ENCODE data around the gene UGT8.
"Not testable (repeated sequence)": the region's sequence is repeated elsewhere in the genome, so short reads cannot be mapped to it uniquely, and the experiment has no call there.

The UGT8 gene

DNA sequence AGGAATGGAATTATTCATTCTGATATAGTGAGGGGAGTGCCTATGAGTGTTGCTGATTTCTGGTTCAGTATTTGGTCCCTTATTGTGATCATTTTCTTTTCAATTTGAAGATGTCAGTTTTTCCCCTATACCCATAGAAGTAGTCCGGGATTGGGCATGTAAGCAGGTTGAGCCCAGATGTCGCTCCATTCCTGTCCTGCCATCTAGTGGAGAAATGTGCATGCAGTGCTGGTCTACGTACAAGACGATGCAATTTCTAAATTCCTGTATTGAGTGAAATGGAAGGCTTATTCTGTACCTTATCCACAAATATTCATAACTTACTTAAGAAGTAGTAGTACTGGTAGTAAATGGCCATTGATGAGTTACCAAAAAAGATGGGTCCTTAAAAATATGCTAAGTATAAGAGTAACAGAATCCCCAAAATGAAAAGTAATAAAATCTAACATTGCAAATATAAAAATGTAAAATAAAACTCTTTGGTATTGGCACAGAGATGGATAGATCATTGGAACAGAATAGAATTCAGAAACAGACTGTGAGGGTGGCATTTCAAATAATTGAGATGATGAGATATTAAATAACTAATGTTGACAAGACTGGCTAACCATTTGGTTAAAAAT, 60.9 kb downstream of the UGT8 start:
- peaks cover under 1% of the 10 kb centered on the region; the same call in 1 of the 2 replicates for H3K36me3 ChIP-seq (ENCODE audit: insufficient read depth, low read length)
- TF ChIP-seq, protein P1, sequence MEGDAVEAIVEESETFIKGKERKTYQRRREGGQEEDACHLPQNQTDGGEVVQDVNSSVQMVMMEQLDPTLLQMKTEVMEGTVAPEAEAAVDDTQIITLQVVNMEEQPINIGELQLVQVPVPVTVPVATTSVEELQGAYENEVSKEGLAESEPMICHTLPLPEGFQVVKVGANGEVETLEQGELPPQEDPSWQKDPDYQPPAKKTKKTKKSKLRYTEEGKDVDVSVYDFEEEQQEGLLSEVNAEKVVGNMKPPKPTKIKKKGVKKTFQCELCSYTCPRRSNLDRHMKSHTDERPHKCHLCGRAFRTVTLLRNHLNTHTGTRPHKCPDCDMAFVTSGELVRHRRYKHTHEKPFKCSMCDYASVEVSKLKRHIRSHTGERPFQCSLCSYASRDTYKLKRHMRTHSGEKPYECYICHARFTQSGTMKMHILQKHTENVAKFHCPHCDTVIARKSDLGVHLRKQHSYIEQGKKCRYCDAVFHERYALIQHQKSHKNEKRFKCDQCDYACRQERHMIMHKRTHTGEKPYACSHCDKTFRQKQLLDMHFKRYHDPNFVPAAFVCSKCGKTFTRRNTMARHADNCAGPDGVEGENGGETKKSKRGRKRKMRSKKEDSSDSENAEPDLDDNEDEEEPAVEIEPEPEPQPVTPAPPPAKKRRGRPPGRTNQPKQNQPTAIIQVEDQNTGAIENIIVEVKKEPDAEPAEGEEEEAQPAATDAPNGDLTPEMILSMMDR (IDR thresholded peaks at IDR 0.05; ENCODE audit: low read length), result peak; percentile 95
- TF ChIP-seq EZH2 (IDR thresholded peaks at IDR 0.05; ENCODE audit: borderline replicate concordance, low read length), result no peak
- H3K9me2 ChIP-seq (ENCODE audit: low read depth, low read length), result no peaks in the 10 kb centered on the region
- H2AFZ ChIP-seq (ENCODE audit: low read length), result no peak overlapping the region
- H4K20me1 ChIP-seq (ENCODE audit: insufficient read depth, low read length), result peaks cover 2% of the 10 kb centered on the region; the same call in 1 of the 2 replicates
- H3K27ac ChIP-seq (ENCODE audit: low read depth, low read length, poor library complexity, severe bottlenecking), result no peak overlapping the region
- no peaks in the 10 kb centered on the region for H3K4me1 ChIP-seq (ENCODE audit: insufficient read depth, low read length, severe bottlenecking)
- no peaks in the 10 kb centered on the region for H3F3A ChIP-seq (ENCODE audit: insufficient read depth, low read length)
- H3K4me3 ChIP-seq (ENCODE audit: low read depth, low read length, poor library complexity, severe bottlenecking), result no peak overlapping the region
- no peak overlapping the region for H3K4me2 ChIP-seq (ENCODE audit: low read length)
- H3K27me3 ChIP-seq (ENCODE audit: insufficient read depth, low read length), result no peaks in the 10 kb centered on the region
- no peaks in the 10 kb centered on the region for H3K79me2 ChIP-seq (ENCODE audit: insufficient read depth, low read length)
- H3K9me3 ChIP-seq (ENCODE audit: low read length), result no peaks in the 10 kb centered on the region
- no peak overlapping the region for H3K9ac ChIP-seq (ENCODE audit: low read length)

DNA sequence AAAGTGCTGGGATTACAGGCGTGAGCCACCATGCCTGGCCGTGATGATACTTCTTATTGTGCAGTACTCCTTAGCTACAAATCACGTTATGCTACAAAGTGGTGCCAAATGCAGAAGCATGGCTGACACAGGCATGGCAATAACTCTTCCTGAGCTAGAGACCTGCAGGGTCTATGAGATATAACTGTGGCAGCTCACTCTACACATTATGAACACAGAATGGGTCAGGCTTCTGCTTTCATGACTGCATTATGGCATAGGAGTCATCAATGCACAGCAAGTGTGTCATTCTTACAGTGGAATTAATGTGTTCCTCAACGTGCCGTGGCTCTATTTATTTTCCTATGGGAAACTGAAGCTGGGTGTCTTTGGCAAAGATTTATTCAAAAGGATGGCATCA, 64.5 kb downstream of the UGT8 start:
- no peak for TF ChIP-seq EZH2 (IDR thresholded peaks at IDR 0.05; ENCODE audit: borderline replicate concordance, low read length)
- TF ChIP-seq, protein P1 (IDR thresholded peaks at IDR 0.05; ENCODE audit: low read length), result no peak
- no peak overlapping the region for H3K4me2 ChIP-seq (ENCODE audit: low read length)

DNA sequence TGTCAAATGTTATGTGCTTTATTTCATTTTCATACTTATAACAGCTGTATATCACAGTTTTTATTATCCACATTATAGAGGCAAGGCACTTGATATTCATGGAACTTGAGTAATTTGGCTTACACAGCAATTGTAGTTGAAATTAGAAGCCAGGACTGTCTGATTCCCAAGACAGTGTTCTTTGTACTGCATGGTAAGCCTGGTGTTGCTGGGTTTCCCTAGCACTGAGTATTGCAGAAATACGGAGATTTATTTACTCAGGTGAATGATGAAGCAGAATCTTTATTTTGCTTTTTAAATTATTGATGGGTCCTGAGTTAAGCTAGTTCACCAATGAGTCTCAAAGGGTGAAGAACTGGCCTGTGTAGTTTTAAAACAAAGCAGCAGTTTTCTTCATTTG, 70.0 kb downstream of the UGT8 start:
- H3K79me2 ChIP-seq (ENCODE audit: insufficient read depth, low read length), result no peaks in the 10 kb centered on the region
- no peak overlapping the region for H3K9ac ChIP-seq (ENCODE audit: low read length)
- no peaks in the 10 kb centered on the region for H3K9me3 ChIP-seq (ENCODE audit: low read length)
- no peak overlapping the region for H2AFZ ChIP-seq (ENCODE audit: low read length)
- TF ChIP-seq, protein P1 (IDR thresholded peaks at IDR 0.05; ENCODE audit: low read length), result no peak
- TF ChIP-seq EZH2 (IDR thresholded peaks at IDR 0.05; ENCODE audit: borderline replicate concordance, low read length), result no peak
- H3K4me3 ChIP-seq (ENCODE audit: low read depth, low read length, poor library complexity, severe bottlenecking), result no peak overlapping the region
- no peaks in the 10 kb centered on the region for H4K20me1 ChIP-seq (ENCODE audit: insufficient read depth, low read length)
- no peaks in the 10 kb centered on the region for H3K4me1 ChIP-seq (ENCODE audit: insufficient read depth, low read length, severe bottlenecking)
- no peaks in the 10 kb centered on the region for H3K27me3 ChIP-seq (ENCODE audit: insufficient read depth, low read length)
- H3K9me2 ChIP-seq (ENCODE audit: low read depth, low read length), result no peaks in the 10 kb centered on the region
- H3F3A ChIP-seq (ENCODE audit: insufficient read depth, low read length), result no peaks in the 10 kb centered on the region
- H3K4me2 ChIP-seq (ENCODE audit: low read length), result no peak overlapping the region
- no peak overlapping the region for H3K27ac ChIP-seq (ENCODE audit: low read depth, low read length, poor library complexity, severe bottlenecking)
- H3K36me3 ChIP-seq (ENCODE audit: insufficient read depth, low read length), result peaks cover 29% of the 10 kb centered on the region

More for the DNA sequence above, 64.5 kb downstream of the UGT8 start:
- H3K79me2 ChIP-seq (ENCODE audit: insufficient read depth, low read length), result no peaks in the 10 kb centered on the region
- H3K9ac ChIP-seq (ENCODE audit: low read length), result no peak overlapping the region
- H4K20me1 ChIP-seq (ENCODE audit: insufficient read depth, low read length), result no peaks in the 10 kb centered on the region
- H3K27me3 ChIP-seq (ENCODE audit: insufficient read depth, low read length), result no peaks in the 10 kb centered on the region
- no peak overlapping the region for H2AFZ ChIP-seq (ENCODE audit: low read length)
- H3K36me3 ChIP-seq (ENCODE audit: insufficient read depth, low read length), result peaks cover 8% of the 10 kb centered on the region; the same call in 1 of the 2 replicates
- H3K4me1 ChIP-seq (ENCODE audit: insufficient read depth, low read length, severe bottlenecking), result no peaks in the 10 kb centered on the region
- no peak overlapping the region for H3K4me3 ChIP-seq (ENCODE audit: low read depth, low read length, poor library complexity, severe bottlenecking)
- no peak overlapping the region for H3K27ac ChIP-seq (ENCODE audit: low read depth, low read length, poor library complexity, severe bottlenecking)
- H3K9me2 ChIP-seq (ENCODE audit: low read depth, low read length), result no peaks in the 10 kb centered on the region
- H3F3A ChIP-seq (ENCODE audit: insufficient read depth, low read length), result no peaks in the 10 kb centered on the region
- H3K9me3 ChIP-seq (ENCODE audit: low read length), result no peaks in the 10 kb centered on the region

DNA sequence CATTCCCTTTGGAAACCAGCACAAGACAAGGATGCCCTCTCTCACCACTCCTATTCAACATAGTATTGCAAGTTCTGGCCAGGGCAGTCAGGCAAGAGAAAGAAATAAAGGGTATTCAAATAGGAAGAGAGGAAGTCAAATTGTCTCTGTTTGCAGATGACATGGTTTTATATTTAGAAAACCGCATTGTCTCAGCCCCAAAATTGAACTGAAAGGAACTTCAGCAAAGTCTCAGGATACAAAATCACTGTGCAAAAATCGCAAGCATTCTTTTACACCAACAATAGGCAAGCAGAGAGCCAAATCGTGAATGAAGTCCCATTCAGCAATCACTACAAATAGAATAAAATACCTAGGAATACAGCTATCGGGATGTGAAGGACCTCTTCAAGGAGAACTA, 72.1 kb downstream of the UGT8 start:
- H3K27me3 ChIP-seq (ENCODE audit: insufficient read depth, low read length), result not testable (repeated sequence)

More for the DNA sequence above, 72.1 kb downstream of the UGT8 start:
- not testable (repeated sequence) for H3K27ac ChIP-seq (ENCODE audit: low read depth, low read length, poor library complexity, severe bottlenecking); H2AFZ ChIP-seq (ENCODE audit: low read length); H3K4me2 ChIP-seq (ENCODE audit: low read length); H4K20me1 ChIP-seq (ENCODE audit: insufficient read depth, low read length); H3K4me3 ChIP-seq (ENCODE audit: low read depth, low read length, poor library complexity, severe bottlenecking); H3K4me1 ChIP-seq (ENCODE audit: insufficient read depth, low read length, severe bottlenecking); H3F3A ChIP-seq (ENCODE audit: insufficient read depth, low read length); H3K9me3 ChIP-seq (ENCODE audit: low read length); H3K9me2 ChIP-seq (ENCODE audit: low read depth, low read length); H3K79me2 ChIP-seq (ENCODE audit: insufficient read depth, low read length); H3K9ac ChIP-seq (ENCODE audit: low read length)
- H3K36me3 ChIP-seq (ENCODE audit: insufficient read depth, low read length), result peaks cover 25% of the 10 kb centered on the region
